Testis (tissue), 3 donors: Measurements from ENCODE around the gene SHANK1. TPM values are rescaled to one million over a fixed set of nuclear protein-coding genes. Genes with fewer than 3 reads are reported as not detected.

Experiments used
- DNase-seq: peaks from one replicate; pipeline ENCODE4 v3.0.0-alpha.2; 2019
- H3K27ac ChIP-seq, 2 donors: fragments of 200-600 bp; sonication (generic); one replicate each; pipeline ENCODE4 v1.5.1; 2019
- H3K27me3 ChIP-seq: fragments of 200-600 bp; sonication (generic); one replicate; pipeline ENCODE4 v1.5.1; 2019
- H3K36me3 ChIP-seq: fragments of 200-600 bp; sonication (generic); one replicate; pipeline ENCODE4 v1.5.1; 2017; ENCODE audit warnings: low read depth; ENCODE audit errors: missing control alignments
- H3K4me1 ChIP-seq: fragments of 200-600 bp; sonication (generic); one replicate; pipeline ENCODE4 v1.5.1; 2019
- H3K4me3 ChIP-seq, 2 donors: fragments of 200-600 bp; sonication (generic); one replicate each; pipeline ENCODE4 v1.5.1; 2017 to 2019
- H3K9me3 ChIP-seq: fragments of 200-600 bp; sonication (generic); one replicate; pipeline ENCODE4 v1.5.1; 2017
- POLR2A ChIP-seq: fragments of 450-650 bp; IDR thresholded peaks from one replicate; pipeline ENCODE4 v1.6.1; 2017; ENCODE audit warnings: antibody characterized with exemption, mild to moderate bottlenecking, moderate library complexity
- WGBS, 2 donors: methylation state at CpG; one replicate each; pipeline ENCODE4 v1.1.5; 2018; 5-methylcytosine and 5-hydroxymethylcytosine counted together
- intact Hi-C: fragments of 100-400 bp; cut with DNase I; formaldehyde crosslinking; loops from one replicate; pipeline ENCODE4 v1.15.1; 2023; ENCODE audit warnings: low total_unique reads
- polyA plus RNA-seq: library from polyadenylated mRNA; stranded (reverse); fragments of 350-450 nt; fragmentation: Illumina TruSeq; extraction: RNeasy Lipid Tissue Mini Kit (QIAGEN cat#74804); gene quantifications from one replicate; pipeline ENCODE4 v1.2.3, GENCODE V29; 2014; ENCODE audit warnings: low read depth, low replicate concordance; ENCODE audit not compliant: insufficient read depth
- total RNA-seq, 2 donors: library from RNA; depleted of rRNA; stranded (reverse); fragments of >200 nt; gene quantifications; one replicate each; pipeline ENCODE4 v1.2.3, GENCODE V29; 2016
- TF ChIP-seq, protein P1 (sequence below), 3 experiments: fragments of 450-650 bp in 2 of 3; fragments of 200-600 bp in 1 of 3; sonication (generic) in 1 of 3; IDR thresholded peaks; one replicate each; pipeline ENCODE4 v1.5.1; 2016 to 2019; ENCODE audit warnings: antibody characterized with exemption in 3 of 3, mild to moderate bottlenecking in 2 of 3, moderate library complexity in 1 of 3

Gene SHANK1
- total and polyA plus RNA-seq, 3 donors from 2014 or later: 4.1 to 5.4 (median 4.5) TPM

DNA sequence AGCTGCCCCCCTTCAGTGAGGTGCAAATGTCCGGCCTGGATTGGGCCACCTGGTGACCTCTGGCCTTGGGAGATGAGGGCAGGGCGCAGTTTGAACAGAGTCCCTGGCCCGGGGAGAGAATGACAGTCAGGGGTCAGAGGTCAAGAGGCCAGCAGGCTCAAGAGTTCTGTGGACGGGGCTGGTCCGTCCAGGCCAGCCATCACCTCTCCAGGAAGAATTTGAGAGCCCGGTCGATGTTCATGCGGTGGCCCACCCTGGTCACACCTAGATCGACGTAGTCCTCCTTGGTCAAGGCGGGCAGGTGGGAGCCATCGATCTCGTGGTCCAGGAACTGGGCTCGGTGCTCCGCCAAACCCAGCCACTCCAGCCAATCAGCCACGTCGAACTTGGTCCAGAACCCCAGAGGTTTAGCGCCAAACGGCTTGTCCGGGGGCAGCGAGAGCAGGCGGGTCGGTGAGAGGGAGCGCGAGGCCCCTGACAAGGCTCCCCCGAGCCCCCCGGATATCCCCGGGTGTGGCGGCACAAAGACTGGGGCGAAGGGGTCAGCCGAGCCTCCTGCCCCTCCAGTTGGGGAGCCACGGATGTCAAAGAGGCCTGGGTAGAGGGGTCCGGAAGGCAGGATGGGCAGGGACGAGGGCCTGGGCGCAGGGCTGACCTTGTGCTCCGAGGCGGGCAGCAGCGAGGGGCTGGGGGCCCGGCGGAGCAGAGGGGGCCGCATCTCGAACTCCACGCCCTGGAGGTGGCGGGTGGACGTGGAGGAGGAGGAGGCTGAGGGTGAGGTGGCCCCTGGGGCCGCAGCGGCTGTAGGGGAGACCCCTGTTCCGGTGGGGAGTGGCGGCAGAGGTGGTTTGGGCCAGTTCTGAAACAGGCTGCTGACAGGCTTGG lies 57.6 kb downstream of the SHANK1 start:
- Histone ChIP-seq H3K27ac (no peak overlapping the region), H3K27me3 (no peaks in the 10 kb centered on the region), H3K4me1 (peaks cover 5% of the 10 kb centered on the region), H3K4me3 (no peak overlapping the region), H3K36me3 (no peaks in the 10 kb centered on the region), H3K9me3 (no peaks in the 10 kb centered on the region)
- DNase-seq: no peak
- intact Hi-C loops: no loop called here
- WGBS, 2 donors: 52 to 68% methylated on average over 27 to 47 of the region's 49 CpGs
- TF ChIP-seq, protein P1, sequence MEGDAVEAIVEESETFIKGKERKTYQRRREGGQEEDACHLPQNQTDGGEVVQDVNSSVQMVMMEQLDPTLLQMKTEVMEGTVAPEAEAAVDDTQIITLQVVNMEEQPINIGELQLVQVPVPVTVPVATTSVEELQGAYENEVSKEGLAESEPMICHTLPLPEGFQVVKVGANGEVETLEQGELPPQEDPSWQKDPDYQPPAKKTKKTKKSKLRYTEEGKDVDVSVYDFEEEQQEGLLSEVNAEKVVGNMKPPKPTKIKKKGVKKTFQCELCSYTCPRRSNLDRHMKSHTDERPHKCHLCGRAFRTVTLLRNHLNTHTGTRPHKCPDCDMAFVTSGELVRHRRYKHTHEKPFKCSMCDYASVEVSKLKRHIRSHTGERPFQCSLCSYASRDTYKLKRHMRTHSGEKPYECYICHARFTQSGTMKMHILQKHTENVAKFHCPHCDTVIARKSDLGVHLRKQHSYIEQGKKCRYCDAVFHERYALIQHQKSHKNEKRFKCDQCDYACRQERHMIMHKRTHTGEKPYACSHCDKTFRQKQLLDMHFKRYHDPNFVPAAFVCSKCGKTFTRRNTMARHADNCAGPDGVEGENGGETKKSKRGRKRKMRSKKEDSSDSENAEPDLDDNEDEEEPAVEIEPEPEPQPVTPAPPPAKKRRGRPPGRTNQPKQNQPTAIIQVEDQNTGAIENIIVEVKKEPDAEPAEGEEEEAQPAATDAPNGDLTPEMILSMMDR (IDR thresholded peaks at IDR 0.05): no peak
- TF ChIP-seq POLR2A: no peak

DNA sequence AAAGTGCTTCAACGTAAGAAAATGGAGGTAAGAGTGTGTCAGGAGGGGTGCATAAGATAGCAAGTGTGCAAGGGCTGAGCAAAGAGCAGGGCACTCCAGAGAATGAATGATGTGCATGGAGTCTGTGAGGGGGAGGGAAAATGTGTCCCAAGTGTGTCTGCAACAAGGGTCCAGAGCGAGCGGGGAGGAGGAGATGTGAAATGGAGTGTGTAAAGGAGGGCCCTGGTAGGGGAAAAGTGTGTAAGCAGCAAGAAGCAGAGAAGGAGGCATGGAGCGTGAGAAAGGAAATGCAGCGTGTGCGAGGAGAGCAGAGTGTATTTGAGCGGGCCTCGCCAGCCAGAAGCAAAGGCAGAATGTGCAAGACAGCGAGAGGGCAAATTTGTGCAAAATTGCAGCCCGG lies 58.6 kb downstream of the SHANK1 start:
- H3K27me3 ChIP-seq: no peaks in the 10 kb centered on the region
- TF ChIP-seq, protein P1 (IDR thresholded peaks at IDR 0.05): no peak
- no peak for TF ChIP-seq POLR2A

DNA sequence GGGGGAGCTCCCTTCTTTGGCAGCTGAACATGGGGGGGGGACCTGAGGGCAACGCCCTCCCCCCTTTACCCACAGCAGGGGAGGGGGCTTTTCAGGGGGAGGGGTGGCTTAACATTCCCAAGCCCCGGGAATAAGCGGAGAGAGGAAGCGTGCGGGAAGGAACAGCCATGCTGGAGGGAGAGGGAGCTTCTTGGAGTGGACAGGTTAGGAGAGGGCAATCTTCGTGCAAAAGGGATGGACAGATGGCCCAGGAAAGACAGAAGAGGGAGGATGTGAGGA lies 59.6 kb downstream of the SHANK1 start:
- no peaks in the 10 kb centered on the region for H3K36me3 ChIP-seq
- intact Hi-C loops: no loop called here
- WGBS, 2 donors: 27 to 51% methylated on average over 6 of the region's 6 CpGs
- no peak for DNase-seq
- TF ChIP-seq, protein P1 (IDR thresholded peaks at IDR 0.05): no peak
- TF ChIP-seq POLR2A: no peak
- peaks cover 5% of the 10 kb centered on the region for H3K4me1 ChIP-seq
- H3K27me3 ChIP-seq: no peaks in the 10 kb centered on the region
- H3K27ac ChIP-seq: no peak overlapping the region
- no peaks in the 10 kb centered on the region for H3K9me3 ChIP-seq
- no peak overlapping the region for H3K4me3 ChIP-seq

More for the DNA sequence above, 58.6 kb downstream of the SHANK1 start:
- intact Hi-C loops: no loop called here
- Histone ChIP-seq H3K9me3 (no peaks in the 10 kb centered on the region), H3K4me1 (peaks cover 5% of the 10 kb centered on the region), H3K27ac (no peak overlapping the region), H3K36me3 (no peaks in the 10 kb centered on the region), H3K4me3 (no peak overlapping the region)
- 77 to 87% methylated on average over 10 of the region's 10 CpGs for WGBS, 2 donors
- no peak for DNase-seq

DNA sequence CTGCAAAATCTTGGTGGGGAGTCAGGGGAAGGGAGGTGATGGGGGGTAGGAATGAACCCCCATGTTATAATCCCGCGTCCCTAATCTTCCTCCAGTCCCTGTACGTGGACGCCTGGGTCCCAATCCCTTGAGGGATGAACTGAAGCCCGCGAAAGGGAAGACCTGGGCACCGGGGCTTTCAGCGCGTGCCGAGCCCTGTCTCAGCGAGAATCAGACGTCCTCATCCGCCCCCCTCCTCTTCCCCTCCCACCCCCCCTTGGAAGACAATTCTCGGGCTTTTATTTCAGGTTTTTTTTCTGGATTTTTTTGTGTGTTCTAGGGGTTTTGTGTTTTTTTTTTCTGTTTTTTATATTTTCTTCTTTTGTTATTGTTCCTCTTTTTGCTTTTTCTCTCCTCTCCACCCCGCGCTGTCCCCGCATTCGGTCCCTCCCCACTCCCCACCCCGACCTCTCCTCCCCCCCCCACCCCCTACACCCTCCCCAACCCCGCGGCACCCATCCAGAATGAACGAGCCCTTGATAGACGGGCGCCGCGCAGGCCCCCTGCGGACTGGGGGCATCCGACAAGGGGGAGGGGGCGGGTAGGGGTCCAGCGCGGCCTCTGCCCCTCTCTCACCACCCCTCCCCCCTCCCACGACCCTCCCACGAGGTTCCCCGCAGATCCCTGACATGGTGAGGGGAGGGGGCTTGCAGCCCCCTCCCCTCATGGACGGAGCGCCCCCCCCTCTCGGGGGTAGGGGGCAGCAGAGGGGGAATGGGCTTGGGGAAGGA lies 60.1 kb downstream of the SHANK1 start:
- peaks cover 5% of the 10 kb centered on the region for H3K4me1 ChIP-seq
- no peaks in the 10 kb centered on the region for H3K36me3 ChIP-seq
- no peak overlapping the region for H3K27ac ChIP-seq
- 2 to 3% methylated on average over 33 to 34 of the region's 37 CpGs for WGBS, 2 donors
- peak overlapping the region; percentile 32 to 50 for H3K4me3 ChIP-seq
- H3K9me3 ChIP-seq: no peaks in the 10 kb centered on the region
- TF ChIP-seq POLR2A: no peak
- TF ChIP-seq, protein P1 (IDR thresholded peaks at IDR 0.05): no peak
- no peak for DNase-seq
- no peaks in the 10 kb centered on the region for H3K27me3 ChIP-seq
- intact Hi-C loops: no loop called here
